OCI-M2 (cell line): ENCODE data around the gene ARID3A.

Experiments used
- DNase-seq: peaks from one replicate; lab custom pipeline; 2025; ENCODE audit not compliant: unreplicated experiment; lab: John Stamatoyannopoulos, UW

ARID3A gene

DNA sequence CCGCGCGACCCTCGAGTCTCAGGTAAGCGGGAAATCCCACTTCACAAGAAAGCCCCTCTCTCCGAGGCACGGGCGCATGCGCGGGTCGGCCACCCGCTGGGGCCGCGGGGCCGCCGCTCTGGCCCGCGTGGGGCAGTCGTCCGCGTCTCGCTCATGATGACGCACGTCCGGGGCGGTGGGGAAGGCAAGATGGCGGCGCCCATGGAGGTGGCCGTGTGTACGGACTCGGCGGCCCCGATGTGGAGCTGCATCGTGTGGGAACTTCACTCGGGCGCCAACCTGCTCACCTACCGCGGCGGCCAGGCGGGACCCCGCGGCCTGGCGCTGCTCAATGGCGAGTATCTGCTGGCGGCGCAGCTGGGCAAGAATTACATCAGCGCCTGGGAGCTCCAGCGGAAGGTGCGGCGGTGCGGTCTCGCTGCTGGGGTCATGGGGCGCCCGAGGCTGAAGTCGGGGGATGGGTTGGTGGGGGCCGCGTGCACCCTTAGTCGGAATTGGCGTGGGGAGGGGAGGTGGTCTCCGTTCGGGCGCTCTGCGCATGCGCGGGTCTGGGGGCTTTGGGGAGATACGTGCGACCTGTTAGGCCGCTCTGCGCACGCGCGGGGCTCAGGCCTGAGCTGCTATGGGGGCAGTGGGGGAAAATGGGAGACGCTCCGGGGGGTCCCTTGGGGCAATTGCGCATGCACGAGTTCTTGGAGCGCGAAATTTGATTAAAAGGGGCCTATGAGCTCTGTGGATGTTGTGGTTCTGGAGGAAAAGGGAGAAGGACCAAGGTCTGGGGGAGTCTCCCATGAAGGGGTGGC, 58.5 kb downstream of the ARID3A start, which contains the start of gene WDR18:
WDR18 (plus strand) TSS at position 181 of the 803 bp plus-strand sequence; CDS start at position 190, 9 bp downstream.
- DNase-seq, result peak; percentile 15

DNA sequence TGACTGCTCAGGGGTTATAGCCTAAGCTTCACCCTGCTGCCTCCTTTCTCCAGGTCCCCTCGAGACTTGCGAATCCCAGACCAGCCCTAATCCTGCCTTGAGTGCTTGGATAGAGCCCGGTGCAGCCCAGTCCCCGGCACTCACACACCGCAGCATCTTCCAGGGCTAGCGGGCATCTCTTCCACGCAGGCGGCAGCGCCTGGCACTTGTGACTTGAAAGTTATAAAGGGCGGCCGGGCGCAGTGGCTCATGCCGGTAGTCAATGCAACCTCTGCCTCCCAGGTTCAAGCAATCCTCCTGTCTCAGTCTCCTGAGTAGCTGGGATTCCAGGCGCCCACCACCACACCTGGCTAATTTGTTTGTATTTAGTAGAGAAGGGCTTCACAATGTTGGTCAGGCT, 60.2 kb downstream of the ARID3A start:
- no peak for DNase-seq

GRCh38 chr19:988081-988480, 62.2 kb downstream of the ARID3A start:
- no peak for DNase-seq

GRCh38 chr19:988510-988909, 62.7 kb downstream of the ARID3A start:
- DNase-seq, result no peak

DNA sequence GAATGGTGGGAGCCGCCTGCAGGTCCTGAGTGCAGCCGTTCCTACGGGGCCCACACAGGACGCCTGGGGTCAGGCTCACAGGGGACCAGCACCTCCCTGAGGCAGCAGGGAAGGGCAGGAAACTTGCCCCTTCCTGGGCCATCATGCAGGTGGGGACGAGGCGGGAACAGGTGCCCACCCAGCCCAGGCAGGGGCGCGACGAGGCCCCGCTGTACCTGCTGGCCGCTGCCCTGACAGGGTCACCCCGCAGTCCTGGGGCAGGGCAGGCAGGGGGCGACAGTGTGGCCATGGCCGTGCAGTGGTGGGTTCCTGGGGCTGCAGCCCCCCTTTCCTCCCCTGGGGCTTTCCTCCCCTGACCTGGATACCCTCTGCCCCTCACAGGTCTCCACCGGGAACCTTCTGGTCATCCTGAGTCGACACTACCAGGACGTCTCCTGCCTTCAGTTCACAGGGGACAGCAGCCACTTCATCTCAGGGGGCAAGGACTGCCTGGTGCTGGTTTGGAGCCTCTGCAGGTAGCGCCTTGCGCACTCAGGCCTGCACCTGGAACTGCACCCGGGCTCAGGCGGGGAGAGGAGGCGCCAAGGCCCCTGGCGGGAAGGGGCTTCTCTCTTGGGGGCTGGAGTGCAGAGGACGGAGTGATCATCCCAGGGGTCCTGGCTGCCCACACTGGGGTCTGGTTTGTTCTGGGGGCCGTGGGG, 63.7 kb downstream of the ARID3A start:
- DNase-seq, result no peak

DNA sequence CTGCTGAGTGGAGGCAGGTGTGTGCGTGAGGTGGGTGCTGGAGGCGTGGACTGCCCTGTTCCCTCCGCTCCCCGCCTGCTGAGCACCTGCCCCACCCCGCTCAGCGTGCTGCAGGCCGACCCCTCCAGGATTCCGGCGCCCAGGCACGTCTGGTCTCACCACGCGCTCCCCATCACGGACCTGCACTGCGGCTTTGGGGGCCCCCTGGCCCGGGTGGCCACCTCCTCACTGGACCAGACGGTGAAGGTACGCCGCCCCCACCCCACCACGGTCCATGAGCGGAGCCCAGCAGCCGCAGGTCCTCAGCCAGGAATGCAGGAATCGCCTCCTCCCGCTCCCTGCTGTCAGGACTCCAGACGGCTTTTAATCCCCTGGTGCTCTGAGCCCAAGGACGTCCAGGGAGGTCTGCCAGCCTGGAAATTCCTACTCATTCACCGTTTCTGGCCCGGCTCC, 64.3 kb downstream of the ARID3A start:
- DNase-seq, result no peak

DNA sequence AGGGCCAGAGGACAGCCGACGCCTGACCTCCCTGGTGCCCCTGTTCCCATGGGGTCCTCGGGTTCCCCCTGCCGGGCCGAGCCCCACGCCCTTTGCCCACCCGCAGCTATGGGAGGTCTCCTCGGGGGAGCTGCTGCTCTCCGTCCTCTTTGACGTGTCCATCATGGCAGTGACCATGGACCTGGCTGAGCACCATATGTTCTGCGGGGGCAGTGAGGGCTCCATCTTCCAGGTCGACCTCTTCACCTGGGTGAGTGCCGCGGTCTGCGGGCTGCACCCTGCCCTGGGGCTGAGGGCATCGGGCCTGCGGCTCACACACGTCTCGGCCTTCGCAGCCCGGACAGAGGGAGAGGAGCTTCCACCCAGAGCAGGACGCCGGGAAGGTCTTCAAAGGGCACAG, 64.9 kb downstream of the ARID3A start:
- DNase-seq, result no peak

DNA sequence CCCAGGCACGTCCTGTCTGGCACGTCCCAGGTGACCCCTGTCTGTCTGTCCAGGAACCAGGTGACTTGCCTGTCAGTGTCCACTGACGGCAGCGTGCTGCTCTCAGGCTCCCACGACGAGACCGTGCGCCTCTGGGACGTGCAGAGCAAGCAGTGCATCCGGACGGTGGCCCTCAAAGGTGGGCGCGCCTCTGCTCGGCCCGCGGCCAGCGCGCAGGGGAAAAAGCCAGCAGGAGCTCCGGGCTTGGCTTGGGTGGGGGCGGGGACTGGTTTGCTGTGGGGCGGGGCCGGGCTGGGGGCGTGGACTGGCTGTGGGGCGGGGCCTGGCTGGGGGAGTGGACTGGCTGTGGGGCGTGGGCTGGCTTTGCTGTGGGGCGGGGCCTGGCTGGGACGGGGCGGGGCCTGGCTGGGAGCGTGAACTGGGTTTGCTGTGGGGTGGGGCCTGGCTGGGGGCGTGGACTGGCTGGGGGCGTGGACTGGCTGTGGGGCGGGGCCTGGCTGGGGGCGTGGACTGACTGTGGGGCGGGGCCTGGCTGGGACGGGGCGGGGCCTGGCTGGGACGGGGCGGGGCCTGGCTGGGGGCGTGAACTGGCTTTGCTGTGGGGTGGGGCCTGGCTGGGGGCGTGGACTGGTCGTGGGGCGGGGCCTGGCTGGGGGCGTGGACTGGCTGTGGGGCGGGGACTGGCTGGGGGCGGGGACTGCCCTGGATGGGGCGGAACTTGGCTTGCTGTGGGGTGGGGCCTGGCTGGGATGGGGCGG, 65.5 kb downstream of the ARID3A start:
- no peak for DNase-seq

GRCh38 chr19:991932-992669, 66.3 kb downstream of the ARID3A start:
- DNase-seq, result no peak

GRCh38 chr19:992670-993055, 66.8 kb downstream of the ARID3A start:
- no peak for DNase-seq

DNA sequence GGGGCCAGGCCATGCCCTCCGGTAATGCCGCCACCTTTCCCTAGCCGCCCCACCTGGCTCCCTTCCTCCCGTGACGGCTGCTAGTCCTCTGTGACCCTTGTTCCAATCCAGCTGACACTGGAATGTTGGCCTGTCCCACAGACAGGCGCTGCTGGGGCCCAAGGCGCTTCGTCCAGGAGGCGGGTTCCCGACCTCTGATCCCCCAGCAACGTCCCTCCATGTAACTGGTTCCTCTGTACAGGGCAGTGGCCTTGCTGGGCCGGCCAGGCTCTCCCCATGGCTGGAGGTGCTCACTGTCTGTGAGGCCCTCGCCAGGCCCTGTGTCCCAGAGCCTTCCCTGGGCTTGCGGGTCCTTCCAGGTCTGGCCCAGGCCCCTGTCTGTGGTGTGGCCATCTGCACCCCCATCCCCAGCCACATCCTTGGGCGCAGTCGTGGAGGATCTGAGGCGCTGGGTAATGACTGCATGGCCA, 67.6 kb downstream of the ARID3A start:
- no peak for DNase-seq

GRCh38 chr19:993831-994393, 68.1 kb downstream of the ARID3A start:
- no peak for DNase-seq

- no peak for DNase-seq
These were observed 68.7 kb downstream of the ARID3A start for GRCh38 chr19:994516-994915.

GRCh38 chr19:995051-995827, 69.4 kb downstream of the ARID3A start:
- no peak for DNase-seq

DNA sequence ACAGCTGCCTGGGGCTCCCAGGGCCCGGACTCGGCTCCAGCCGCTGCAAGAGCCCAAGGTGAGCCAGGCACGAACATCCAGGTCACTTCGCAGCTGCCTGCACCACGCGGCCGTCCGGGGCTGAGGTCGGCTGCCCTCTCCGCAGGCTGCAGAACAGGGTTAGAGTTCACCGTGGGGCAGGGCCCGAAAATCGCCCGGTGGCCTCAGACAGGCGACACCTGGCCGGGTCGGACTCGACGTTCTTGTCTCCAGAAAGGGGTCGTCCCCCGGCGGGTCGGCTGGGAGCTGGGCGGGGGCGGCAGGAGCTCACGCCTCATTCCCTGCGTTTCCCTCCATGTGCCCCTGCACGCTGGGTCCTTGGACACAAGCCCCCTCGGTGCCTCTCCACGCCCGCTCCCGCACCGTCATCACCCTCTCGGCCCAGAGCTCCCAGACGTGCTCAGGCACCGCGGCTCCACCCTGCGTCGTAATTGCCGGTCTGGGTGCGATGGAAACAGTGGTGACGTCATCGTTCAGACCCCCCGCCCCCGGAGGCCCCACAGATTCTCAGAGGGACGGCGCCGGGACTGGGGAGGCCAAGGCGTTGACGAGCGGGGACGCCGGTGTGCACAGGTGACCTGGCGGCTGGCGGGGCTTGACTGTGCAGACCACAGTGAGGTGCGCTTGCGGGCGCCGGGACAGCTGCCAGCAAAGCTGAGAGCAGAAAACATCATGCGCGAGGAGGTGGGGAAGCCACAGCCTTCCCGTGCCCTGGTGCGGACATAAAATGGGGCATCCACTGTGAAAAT, 70.4 kb downstream of the ARID3A start:
- DNase-seq, result no peak

DNA sequence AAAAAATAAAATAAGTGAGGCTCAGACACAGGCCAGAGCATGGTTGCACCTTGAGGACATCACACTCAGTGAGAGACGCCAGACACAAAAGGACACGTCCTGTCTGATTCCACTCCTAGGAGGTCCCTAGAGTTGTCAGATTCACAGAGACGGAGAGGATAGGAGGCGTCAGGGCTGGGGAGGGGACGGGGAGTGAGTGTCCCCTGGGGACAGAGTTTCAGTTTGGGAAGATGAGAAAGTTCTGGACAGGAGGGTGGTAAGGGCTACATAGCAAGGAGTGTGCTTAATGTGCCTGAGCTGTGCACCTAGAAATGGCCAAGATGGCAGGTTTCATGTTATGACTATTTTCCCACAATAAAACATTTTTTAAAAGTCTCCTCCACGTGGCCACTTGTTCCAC, 72.2 kb downstream of the ARID3A start:
- no peak for DNase-seq

- DNase-seq, result no peak
These were observed 73.5 kb downstream of the ARID3A start for GRCh38 chr19:999379-999719.

DNA sequence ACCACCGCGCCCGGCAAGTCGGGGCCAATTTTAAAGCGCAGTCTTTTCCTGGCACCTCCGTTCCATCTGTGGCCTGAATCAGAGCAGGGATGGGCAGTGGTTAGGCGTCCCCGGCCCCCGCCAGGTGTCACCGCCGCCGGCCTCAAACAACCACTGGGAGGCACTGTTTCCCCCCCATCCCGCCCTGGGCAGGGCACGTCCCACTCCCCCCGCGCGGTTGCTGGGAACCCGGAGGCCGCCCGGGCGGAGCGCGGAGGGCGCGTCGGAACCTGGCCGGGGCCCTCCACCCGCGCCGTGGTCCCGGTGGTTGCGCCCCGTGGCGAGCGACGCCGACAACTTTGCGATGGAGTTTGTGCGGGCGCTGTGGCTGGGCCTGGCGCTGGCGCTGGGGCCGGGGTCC, 74.3 kb downstream of the ARID3A start, which contains the start of gene GRIN3B:
GRIN3B (plus strand) TSS at position 325 of the 400 bp plus-strand sequence; CDS start at position 344, 19 bp downstream.
- no peak for DNase-seq
